H1 (cell line): Measurements from ENCODE around the gene WDFY3. TPM values are rescaled to one million over a fixed set of nuclear protein-coding genes. Genes with fewer than 3 reads are reported as not detected.

ENCODE experiments used
- BCL11A ChIP-seq, 2 experiments: IDR thresholded peaks; one replicate each; pipeline ENCODE4 v1.6.1; 2011; ENCODE audit warnings: low read depth in 2 of 2, low read length in 2 of 2, mild to moderate bottlenecking in 2 of 2
- CBX5 ChIP-seq: fragments of 300-800, 300-1000 bp; sonication (generic); IDR thresholded peaks from 2 replicates; pipeline ENCODE4 v1.7.1; 2016; ENCODE audit warnings: antibody characterized with exemption, low read length, low read depth
- CTBP2 ChIP-seq: IDR thresholded peaks from 2 replicates; pipeline ENCODE4 v1.7.0; 2011; ENCODE audit warnings: borderline replicate concordance, mild to moderate bottlenecking, moderate library complexity, mixed read lengths, low read length; ENCODE audit not compliant: insufficient read depth, insufficient read length
- GABPA ChIP-seq: IDR thresholded peaks from 2 replicates; pipeline ENCODE4 v1.6.1; 2011; ENCODE audit warnings: mild to moderate bottlenecking, low read length, moderate library complexity, borderline replicate concordance; ENCODE audit not compliant: insufficient read depth
- SAP30 ChIP-seq: fragments of 300-600 bp; sonication (generic); IDR thresholded peaks from 2 replicates; pipeline ENCODE4 v1.7.1; 2012; ENCODE audit warnings: low read length, moderate library complexity, mild to moderate bottlenecking, inconsistent platforms; ENCODE audit not compliant: insufficient read depth, insufficient replicate concordance
- TCF12 ChIP-seq: IDR thresholded peaks from 2 replicates; pipeline ENCODE4 v1.6.1; 2011; ENCODE audit warnings: low read depth, mild to moderate bottlenecking, low read length
- polyA plus RNA-seq, 7 experiments: library from polyadenylated mRNA; depleted of rRNA in 3 of 7; stranded (reverse) in 5 of 7; unstranded in 2 of 7; fragments of >200 nt in 5 of 7; fragments of 200-250 nt in 2 of 7; gene quantifications; 1 replicate in 5 of 7; 2 replicates in 1 of 7; 4 replicates in 1 of 7; pipeline versions ENCODE4 v1.2.1 to v1.2.3, GENCODE V29; 2011 to 2013; ENCODE audit warnings: missing spikeins in 2 of 7, mixed read lengths in 2 of 7
- total RNA-seq: library from RNA; stranded (reverse); fragmentation: NEBNext Ultra II Directional; extraction: Animal tissue kit (Norgen Biotek cat#: 25700); gene quantifications from 2 replicates; pipeline ENCODE4 v1.2.1, GENCODE V29; 2021

WDFY3 gene
- total and polyA plus RNA-seq, 2 of the 8 experiments (the other 6 are each of a cell fraction or from before 2014, with no cell fraction given): 25.6 to 62.4 TPM

GRCh38 chr4:84678976-84679744 is 287.3 kb downstream of the WDFY3 start (continued):
- TF ChIP-seq CTBP2 (no peak), GABPA (no peak), CBX5 (no peak), SAP30 (no peak), BCL11A (IDR thresholded peaks at IDR 0.05; ENCODE audit: low read depth in 2 of 2, low read length in 2 of 2) (no peak), TCF12 (no peak)
